ENCODE measurements around the gene STAT1. TPM values are rescaled to one million over a fixed set of nuclear protein-coding genes. Genes with fewer than 3 reads are reported as not detected.
"Not testable (repeated sequence)": the region's sequence is repeated elsewhere in the genome, so short reads cannot be mapped to it uniquely, and the experiment has no call there.

The STAT1 gene
- total RNA-seq, 1 experiment from 2014 or later, result 60.7 TPM

DNA sequence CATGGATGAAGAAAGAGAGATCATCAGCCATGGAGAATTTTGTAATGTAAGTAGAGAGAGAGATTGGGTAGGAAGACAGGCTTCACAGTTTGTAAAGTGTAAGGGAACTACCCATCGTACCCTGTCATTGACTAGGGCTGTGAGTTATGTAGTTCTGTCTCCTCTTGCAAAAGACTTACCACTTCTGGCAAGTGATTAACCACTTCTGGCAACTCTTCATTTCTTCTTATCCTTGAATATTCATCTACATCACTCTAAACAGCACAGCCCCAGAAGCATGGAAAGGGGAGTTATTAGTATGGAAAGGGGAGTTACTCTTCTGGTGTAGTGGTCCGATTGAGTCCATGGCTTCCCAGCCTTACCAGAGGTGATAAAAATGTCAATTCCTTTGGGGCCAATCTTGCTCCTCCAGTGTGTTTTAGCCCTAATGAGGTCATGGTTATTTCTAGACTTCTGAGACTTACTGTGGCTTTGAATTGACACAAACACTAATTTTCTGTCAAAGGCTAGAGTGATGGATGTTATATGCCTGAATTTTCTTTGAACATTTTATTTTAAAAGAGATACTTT is 52.0 kb downstream of the STAT1 start (continued):
- TF ChIP-seq SP1 (IDR thresholded peaks at IDR 0.05; ENCODE audit: low read depth) (no peak), RAD21 (IDR thresholded peaks at IDR 0.05; ENCODE audit: low read depth) (no peak), SIN3A (IDR thresholded peaks at IDR 0.05; ENCODE audit: low read depth) (no peak)
- TF ChIP-seq, protein P1, sequence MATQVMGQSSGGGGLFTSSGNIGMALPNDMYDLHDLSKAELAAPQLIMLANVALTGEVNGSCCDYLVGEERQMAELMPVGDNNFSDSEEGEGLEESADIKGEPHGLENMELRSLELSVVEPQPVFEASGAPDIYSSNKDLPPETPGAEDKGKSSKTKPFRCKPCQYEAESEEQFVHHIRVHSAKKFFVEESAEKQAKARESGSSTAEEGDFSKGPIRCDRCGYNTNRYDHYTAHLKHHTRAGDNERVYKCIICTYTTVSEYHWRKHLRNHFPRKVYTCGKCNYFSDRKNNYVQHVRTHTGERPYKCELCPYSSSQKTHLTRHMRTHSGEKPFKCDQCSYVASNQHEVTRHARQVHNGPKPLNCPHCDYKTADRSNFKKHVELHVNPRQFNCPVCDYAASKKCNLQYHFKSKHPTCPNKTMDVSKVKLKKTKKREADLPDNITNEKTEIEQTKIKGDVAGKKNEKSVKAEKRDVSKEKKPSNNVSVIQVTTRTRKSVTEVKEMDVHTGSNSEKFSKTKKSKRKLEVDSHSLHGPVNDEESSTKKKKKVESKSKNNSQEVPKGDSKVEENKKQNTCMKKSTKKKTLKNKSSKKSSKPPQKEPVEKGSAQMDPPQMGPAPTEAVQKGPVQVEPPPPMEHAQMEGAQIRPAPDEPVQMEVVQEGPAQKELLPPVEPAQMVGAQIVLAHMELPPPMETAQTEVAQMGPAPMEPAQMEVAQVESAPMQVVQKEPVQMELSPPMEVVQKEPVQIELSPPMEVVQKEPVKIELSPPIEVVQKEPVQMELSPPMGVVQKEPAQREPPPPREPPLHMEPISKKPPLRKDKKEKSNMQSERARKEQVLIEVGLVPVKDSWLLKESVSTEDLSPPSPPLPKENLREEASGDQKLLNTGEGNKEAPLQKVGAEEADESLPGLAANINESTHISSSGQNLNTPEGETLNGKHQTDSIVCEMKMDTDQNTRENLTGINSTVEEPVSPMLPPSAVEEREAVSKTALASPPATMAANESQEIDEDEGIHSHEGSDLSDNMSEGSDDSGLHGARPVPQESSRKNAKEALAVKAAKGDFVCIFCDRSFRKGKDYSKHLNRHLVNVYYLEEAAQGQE (IDR thresholded peaks at IDR 0.05; ENCODE audit: low read depth), result no peak

DNA sequence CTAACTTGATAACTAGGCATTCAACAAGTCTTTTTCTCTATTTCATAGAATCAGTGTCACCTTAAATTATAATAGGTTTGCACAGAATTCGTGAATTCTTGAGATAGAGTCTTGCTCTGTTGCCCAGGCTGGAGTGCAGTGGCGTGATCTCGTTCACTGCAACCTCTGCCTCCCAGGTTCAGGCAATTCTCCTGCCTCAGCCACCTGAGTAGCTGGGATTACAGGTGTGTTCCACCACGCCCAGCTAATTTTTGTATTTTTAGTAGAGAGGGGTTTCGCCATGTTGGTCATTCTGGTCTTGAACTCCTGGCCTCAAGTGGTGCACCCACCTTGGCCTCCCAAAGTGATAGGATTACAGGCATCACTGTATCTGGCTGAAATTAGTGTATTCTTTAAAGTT is 52.9 kb downstream of the STAT1 start:
- H3K4me3 ChIP-seq (replicated peaks in 1 of 2; ENCODE audit: low read depth in 1 of 2, low read length in 2 of 2); BruUV-seq (replicated peaks); H3K4me2 ChIP-seq (ENCODE audit: low read length); ATAC-seq; H3K27ac ChIP-seq (ENCODE audit: low read depth, low read length); H3K79me2 ChIP-seq (ENCODE audit: insufficient read depth, low read length); H2AFZ ChIP-seq (ENCODE audit: low read depth, low read length, poor library complexity, severe bottlenecking); POLR2A ChIA-PET; H3K9me2 ChIP-seq (ENCODE audit: insufficient read depth); H3K4me1 ChIP-seq (ENCODE audit: control insufficient read depth in 1 of 2, insufficient read depth in 2 of 2, low read length in 2 of 2); H3K9me3 ChIP-seq (ENCODE audit: control insufficient read depth in 1 of 2, insufficient read depth in 1 of 2, low read depth in 1 of 2, low read length in 2 of 2); H3K9ac ChIP-seq (ENCODE audit: low read length); DNase-seq (ENCODE audit: low read depth, low spot score); intact Hi-C loops (cut with micrococcal nuclease); H3K27me3 ChIP-seq (ENCODE audit: insufficient read depth, low read length); H4K20me1 ChIP-seq (ENCODE audit: insufficient read depth): not testable (repeated sequence)
- CTCF ChIA-PET, result interaction anchor here (0.6 kb wide), 1 partner anchor 578 kb away, joined by 3 read pairs; no protein-coding TSS in a partner anchor
- peaks cover 12 to 14% of the 10 kb centered on the region in 2 experiments; a peak in 2 of 4 replicates for H3K36me3 ChIP-seq (ENCODE audit: control insufficient read depth in 1 of 2, insufficient read depth in 2 of 2, low read length in 2 of 2)
- RAD21 ChIA-PET (ENCODE audit: low non-redundant PET in 1 of 2, low total read pairs in 2 of 2, uncharacterized antibody in 2 of 2, unreplicated experiment in 2 of 2), result interaction anchor here in 1 of 2 experiments (0.6 kb wide), 1 partner anchor 201 kb away, joined by 3 read pairs; no protein-coding TSS in a partner anchor

Measured in HCT116 (cell line).